Colonic mucosa (tissue), 4 donors: ENCODE results near the gene CNST. TPM values are rescaled to one million over a fixed set of nuclear protein-coding genes. Genes with fewer than 3 reads are reported as not detected.

Source experiments
- DNase-seq: peaks from one replicate; pipeline ENCODE4 v3.0.0-alpha.2; 2020
- H3K27ac ChIP-seq: fragments of 200-600 bp; one replicate; pipeline ENCODE4 v1.8.0; 2021
- H3K27me3 ChIP-seq: fragments of 200-600 bp; one replicate; pipeline ENCODE4 v1.8.0; 2021
- H3K36me3 ChIP-seq: fragments of 200-600 bp; one replicate; pipeline ENCODE4 v1.8.0; 2021
- H3K4me1 ChIP-seq: fragments of 200-600 bp; one replicate; pipeline ENCODE4 v1.8.0; 2021; ENCODE audit warnings: mild to moderate bottlenecking
- H3K4me3 ChIP-seq: fragments of 200-600 bp; one replicate; pipeline ENCODE4 v1.8.0; 2021
- H3K9ac ChIP-seq, 2 donors: one replicate each; pipeline ENCODE4 v1.7.0; 2013; ENCODE audit warnings: control low read depth in 2 of 2, low read depth in 2 of 2, low read length in 2 of 2
- H3K9me3 ChIP-seq: fragments of 200-600 bp; one replicate; pipeline ENCODE4 v1.8.0; 2021
- CTCF ChIP-seq: fragments of 200-600 bp; IDR thresholded peaks from one replicate; pipeline ENCODE4 v1.8.0; 2022; ENCODE audit warnings: antibody characterized with exemption, mild to moderate bottlenecking
- intact Hi-C: fragments of 100-400 bp; cut with DNase I; formaldehyde crosslinking; loops from one replicate; pipeline ENCODE4 v1.14.1; 2022
- total RNA-seq, 2 donors: library from RNA; stranded (reverse); fragmentation: NEBNext Ultra II Directional in 1 of 2; extraction: Animal tissue kit (Norgen Biotek cat#: 25700) in 1 of 2; gene quantifications; one replicate each; pipeline ENCODE4 v1.2.1, GENCODE V29; 2021
- donor health status: healthy.
- donor health status: DM: no; HTN: no; CAD: no.
- donor health status: DM: no; HTN: no; CAD: no.

Gene CNST
- total RNA-seq, 2 donors from 2014 or later, result 20.9 to 43.1 TPM

DNA sequence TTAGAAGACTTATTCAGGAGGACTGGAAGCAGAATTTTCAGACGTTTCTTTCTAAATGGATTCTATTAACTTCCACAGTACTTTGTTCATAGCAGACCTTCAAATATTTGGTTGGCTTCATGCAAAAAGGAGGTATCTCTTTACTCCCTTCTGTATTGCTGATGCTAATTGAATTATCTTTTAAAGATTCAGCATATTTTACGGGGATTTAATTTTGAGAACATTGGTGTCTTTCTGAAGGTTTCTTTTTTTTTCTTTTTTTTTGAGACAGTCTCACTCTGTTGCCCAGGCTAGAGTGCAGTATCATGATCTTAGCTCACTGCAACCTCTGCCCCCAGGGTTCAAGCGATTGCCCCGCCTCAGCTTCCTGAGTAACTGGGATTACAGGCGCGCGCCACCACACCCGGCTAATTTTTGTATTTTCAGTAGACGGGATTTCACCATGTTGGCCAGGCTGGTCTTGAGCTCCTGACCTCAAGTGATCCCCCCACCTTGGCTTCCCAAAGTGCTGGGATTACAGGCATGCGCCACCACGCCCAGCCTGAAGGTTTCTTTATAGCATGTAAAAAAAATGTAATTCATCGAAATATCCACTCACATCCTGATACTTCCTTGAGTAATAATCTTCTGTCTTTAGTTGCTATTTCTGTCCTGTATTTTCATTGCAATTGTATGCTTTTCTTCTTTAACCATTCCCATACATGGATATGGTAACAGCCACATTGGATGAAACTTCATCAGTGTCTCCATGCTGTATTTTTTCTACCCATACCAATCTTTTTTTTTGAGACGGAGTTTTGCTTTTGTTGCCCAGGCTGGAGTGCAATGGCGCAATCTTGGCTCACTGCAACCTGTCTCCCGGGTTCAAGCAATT, 14.5 kb downstream of the CNST start:
- Histone ChIP-seq H3K4me3 (no peak overlapping the region), H3K9me3 (no peaks in the 10 kb centered on the region), H3K27ac (peak overlapping the region; percentile 5), H3K36me3 (no peaks in the 10 kb centered on the region), H3K9ac (no peak overlapping the region), H3K27me3 (no peaks in the 10 kb centered on the region), H3K4me1 (peaks cover 11% of the 10 kb centered on the region)
- intact Hi-C loops, result no loop called here
- TF ChIP-seq CTCF, result no peak
- no peak for DNase-seq

DNA sequence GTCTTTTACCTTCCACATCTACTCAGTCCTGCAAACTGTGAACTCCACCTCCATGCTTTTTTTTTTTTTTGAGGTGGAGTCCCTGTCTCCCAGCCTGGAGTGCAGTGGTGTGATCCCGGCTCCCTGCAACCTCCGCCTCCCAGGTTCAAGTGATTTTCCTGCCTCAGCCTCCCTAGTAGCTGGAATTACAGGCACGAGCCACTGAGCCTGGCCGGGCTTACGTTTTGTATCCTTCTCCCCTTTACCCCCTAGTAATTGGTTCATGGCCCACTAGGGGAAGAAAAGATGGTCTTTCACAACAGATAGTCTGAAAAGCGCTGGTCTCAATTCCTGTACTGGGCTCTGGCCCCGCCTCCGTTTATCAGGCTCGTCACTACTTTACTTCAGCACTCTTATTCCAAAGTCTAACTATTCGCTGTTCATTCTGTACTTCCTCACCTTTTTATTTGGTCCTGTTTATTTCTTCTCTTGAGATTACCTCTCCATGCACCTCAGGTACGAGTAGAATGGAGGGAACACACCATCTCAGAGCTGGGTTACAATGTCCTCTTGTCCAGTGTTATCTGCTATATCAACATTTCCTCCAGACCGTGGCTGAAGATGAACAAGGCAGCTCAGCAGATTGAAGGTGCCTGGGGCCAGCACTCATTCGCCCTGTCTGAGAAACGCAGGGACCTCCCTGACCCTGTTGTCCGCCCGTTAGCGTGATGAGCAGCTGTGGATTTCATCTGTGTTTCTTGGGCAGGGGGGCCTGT, 16.2 kb downstream of the CNST start:
- peak overlapping the region; percentile 73 for H3K27ac ChIP-seq
- H3K27me3 ChIP-seq, result no peaks in the 10 kb centered on the region
- peak overlapping the region; percentile 7 for H3K4me3 ChIP-seq
- intact Hi-C loops, result no loop called here
- H3K4me1 ChIP-seq, result peaks cover 11% of the 10 kb centered on the region
- peak overlapping the region in 1 of 2 donors; percentile 60 for H3K9ac ChIP-seq
- TF ChIP-seq CTCF, result no peak
- DNase-seq, result peak; percentile 73
- no peaks in the 10 kb centered on the region for H3K9me3 ChIP-seq
- no peaks in the 10 kb centered on the region for H3K36me3 ChIP-seq

GRCh38 chr1:246583056-246583440, 16.8 kb downstream of the CNST start:
- peak overlapping the region; percentile 73 for H3K27ac ChIP-seq
- no peaks in the 10 kb centered on the region for H3K36me3 ChIP-seq
- DNase-seq, result no peak
- H3K4me3 ChIP-seq, result no peak overlapping the region
- intact Hi-C loops, result no loop called here
- peaks cover 11% of the 10 kb centered on the region for H3K4me1 ChIP-seq
- H3K27me3 ChIP-seq, result no peaks in the 10 kb centered on the region
- H3K9ac ChIP-seq, result peak overlapping the region in 1 of 2 donors; percentile 60
- TF ChIP-seq CTCF, result no peak
- H3K9me3 ChIP-seq, result no peaks in the 10 kb centered on the region

GRCh38 chr1:246583448-246584185, 17.4 kb downstream of the CNST start:
- Histone ChIP-seq H3K27me3 (no peaks in the 10 kb centered on the region), H3K27ac (peak overlapping the region; percentile 73), H3K9ac (peak overlapping the region in 1 of 2 donors; percentile 60), H3K36me3 (no peaks in the 10 kb centered on the region), H3K4me3 (no peak overlapping the region), H3K9me3 (no peaks in the 10 kb centered on the region), H3K4me1 (peaks cover 11% of the 10 kb centered on the region)
- intact Hi-C loops, result no loop called here
- peak; percentile 79 for DNase-seq
- no peak for TF ChIP-seq CTCF

- TF ChIP-seq CTCF, result no peak
- H3K27me3 ChIP-seq, result no peaks in the 10 kb centered on the region
- no peaks in the 10 kb centered on the region for H3K36me3 ChIP-seq
- no peak overlapping the region for H3K4me3 ChIP-seq
- DNase-seq, result no peak
- peak overlapping the region in 1 of 2 donors; percentile 35 for H3K9ac ChIP-seq
- intact Hi-C loops, result no loop called here
- no peaks in the 10 kb centered on the region for H3K9me3 ChIP-seq
- H3K27ac ChIP-seq, result peak overlapping the region; percentile 22
- H3K4me1 ChIP-seq, result peaks cover 8% of the 10 kb centered on the region
These were observed 20.8 kb downstream of the CNST start for GRCh38 chr1:246587032-246587431.
